GM23248 (cell line): Measurements from ENCODE around the gene TRIM40.
"Not testable (repeated sequence)": the region's sequence is repeated elsewhere in the genome, so short reads cannot be mapped to it uniquely, and the experiment has no call there.

Source experiments
- EZH2 ChIP-seq: fragments of 200-600 bp; sonication (generic); IDR thresholded peaks from 2 replicates; pipeline ENCODE4 v1.6.1; 2018; ENCODE audit warnings: antibody characterized with exemption, mild to moderate bottlenecking; ENCODE audit not compliant: insufficient read depth, poor library complexity, severe bottlenecking
- EZH2phosphoT487 ChIP-seq: fragments of 200-600 bp; sonication (generic); IDR thresholded peaks from 2 replicates; pipeline ENCODE4 v1.6.1; 2018; ENCODE audit warnings: antibody characterized with exemption, moderate library complexity, mild to moderate bottlenecking, low read depth; ENCODE audit not compliant: insufficient read depth

DNA sequence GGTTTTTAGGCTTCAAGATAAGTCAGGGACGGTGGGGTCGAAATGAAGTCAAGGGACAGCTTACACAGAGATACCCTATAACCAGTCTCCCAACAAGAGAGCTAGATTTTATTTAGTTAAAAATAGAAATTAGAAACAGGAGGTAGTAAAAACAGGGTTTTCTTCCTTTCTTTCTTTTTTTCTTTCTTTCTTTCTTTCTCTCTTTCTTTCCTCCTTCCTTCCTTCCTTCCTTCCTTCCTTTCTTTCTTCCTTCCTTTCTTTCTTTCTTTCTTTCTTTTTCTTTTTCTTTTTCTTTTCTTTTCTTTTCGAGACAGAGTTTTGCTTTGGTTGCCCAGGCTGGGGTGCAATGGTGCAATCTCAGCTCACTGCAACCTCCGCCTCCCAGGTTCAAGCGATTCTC, 17.2 kb upstream of the TRIM40 start:
- TF ChIP-seq EZH2, EZH2phosphoT487: not testable (repeated sequence)
